GM18508 (cell line): ENCODE data around the gene ADAP2.
"Not testable (repeated sequence)": the region's sequence is repeated elsewhere in the genome, so short reads cannot be mapped to it uniquely, and the experiment has no call there.

Source experiments
- ATAC-seq: cut with Tn5 transposase; IDR thresholded peaks from one replicate; pipeline ENCODE4 v1.9.1; 2021; ENCODE audit warnings: moderate number of reproducible peaks; ENCODE audit not compliant: insufficient read depth, unreplicated experiment

ADAP2 gene

DNA sequence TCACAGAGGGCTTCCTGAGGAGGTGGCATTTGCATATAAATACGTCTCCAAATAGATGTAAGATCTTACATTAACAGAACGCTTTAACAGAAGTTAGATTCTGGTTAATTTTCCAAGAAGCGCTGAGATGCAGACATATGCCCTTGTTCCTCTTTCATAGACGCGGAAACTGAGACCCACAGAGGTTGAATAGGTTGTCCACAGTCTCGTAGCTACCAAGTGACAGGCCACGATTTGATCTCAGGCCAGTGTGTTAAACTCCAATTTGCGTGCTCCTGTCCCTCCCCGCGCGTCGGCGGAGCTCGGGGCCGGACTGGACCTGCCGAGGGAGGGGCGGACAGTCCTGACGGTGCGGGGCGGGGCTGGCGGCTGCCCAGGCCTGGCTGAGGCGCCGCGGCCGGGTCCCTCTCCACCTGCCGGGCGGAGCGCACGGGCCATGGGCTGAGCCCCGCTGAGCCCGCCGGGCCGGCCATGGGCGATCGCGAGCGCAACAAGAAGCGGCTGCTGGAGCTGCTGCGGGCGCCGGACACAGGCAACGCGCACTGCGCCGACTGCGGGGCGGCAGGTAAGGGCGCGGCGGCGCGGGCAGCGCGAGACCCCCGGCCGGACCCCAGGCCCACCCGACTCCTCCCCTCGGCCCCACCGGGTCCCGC is at the start of gene ADAP2:
TSS of gene ADAP2 (plus strand) at position 402 of the 653 bp plus-strand sequence. CDS start at position 472, 70 bp downstream.
- no peak for ATAC-seq

DNA sequence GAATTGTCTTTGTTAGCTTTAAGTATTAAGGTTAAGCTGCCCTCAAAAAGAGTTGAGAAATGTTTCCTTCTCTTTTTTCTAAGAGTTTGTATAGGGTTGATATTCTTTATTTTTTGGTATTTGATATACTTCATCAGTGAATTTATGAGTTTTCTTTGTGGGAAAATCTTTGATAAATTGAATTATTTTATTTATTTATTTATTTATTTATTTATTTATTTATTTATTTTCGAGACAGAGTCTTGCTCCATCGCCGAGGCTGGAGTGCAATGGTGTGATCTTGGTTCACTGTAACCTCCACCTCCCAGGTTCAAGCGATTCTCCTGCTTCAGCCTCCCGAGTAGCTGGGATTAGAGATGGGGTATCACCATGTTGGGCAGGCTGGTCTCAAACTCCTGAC is 35.6 kb upstream of the ADAP2 start:
- ATAC-seq, result no peak

- no peak for ATAC-seq
Observed at GRCh38 chr17:30894236-30894635, 27.5 kb upstream of the ADAP2 start.

GRCh38 chr17:30897311-30897710 is 24.4 kb upstream of the ADAP2 start:
- ATAC-seq, result no peak

DNA sequence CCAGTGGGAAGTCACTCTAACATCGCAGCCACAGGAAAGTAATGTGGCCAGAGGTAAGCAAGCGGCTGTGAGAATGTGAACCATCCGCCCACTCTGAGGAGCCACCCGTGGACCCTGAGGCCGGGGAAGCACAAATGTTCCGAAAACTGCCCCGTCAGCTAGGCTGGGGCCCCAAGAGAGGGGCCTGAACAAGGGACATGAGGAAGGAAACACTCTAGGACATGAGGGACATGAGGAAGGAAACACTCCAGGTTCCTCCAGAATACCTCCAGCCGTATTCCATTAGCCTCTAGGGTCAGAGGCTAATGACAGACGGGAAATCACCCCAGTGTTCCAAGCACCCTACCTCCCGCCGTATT is 16.0 kb upstream of the ADAP2 start:
- ATAC-seq, result no peak

DNA sequence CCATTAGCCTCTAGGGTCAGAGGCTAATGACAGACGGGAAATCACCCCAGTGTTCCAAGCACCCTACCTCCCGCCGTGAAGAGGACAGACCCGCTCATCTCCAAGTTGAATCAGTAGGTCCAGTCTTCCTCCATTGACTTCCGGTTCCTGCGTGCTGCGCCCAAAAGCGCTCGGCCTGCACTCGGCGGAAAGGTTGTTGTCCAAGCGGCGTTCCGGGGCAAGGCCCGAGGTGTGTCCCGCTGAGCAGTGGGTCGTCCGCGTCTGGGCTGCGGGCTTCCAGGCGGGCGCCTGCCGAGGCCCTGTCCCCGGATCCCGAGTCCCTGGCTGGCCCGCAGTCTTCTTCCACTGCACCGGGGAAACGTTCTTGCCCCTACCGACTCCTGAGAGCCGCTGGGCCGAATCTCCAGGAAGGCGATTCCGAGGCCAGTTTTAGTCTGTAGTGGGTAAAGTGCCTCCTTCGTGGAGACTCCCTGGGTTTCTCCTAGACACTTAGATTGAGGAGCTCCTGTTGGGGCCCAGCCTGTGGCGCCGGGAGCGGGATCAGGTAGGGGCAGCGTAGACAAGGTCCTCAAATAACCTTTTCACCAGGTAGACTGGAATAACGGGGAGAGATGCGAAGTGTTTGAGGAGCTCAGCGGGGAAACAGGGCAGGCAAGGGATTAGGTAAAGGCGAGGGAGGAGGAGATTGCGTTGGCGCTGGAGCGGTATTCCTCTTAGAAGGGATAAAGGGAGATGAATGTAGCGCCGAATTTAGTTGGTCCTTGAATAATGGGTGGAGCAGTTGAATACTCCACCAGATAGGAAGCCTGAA is 15.4 kb upstream of the ADAP2 start, which contains the start of gene TEFM:
TSS of gene TEFM (minus strand) at position 138 of the 811 bp plus-strand sequence. CDS start at position 98, 40 bp downstream.
- ATAC-seq, result no peak

- ATAC-seq, result no peak
Observed at GRCh38 chr17:30908717-30909420, 12.9 kb upstream of the ADAP2 start.

GRCh38 chr17:30910151-30910550 is 11.6 kb upstream of the ADAP2 start:
- not testable (repeated sequence) for ATAC-seq

DNA sequence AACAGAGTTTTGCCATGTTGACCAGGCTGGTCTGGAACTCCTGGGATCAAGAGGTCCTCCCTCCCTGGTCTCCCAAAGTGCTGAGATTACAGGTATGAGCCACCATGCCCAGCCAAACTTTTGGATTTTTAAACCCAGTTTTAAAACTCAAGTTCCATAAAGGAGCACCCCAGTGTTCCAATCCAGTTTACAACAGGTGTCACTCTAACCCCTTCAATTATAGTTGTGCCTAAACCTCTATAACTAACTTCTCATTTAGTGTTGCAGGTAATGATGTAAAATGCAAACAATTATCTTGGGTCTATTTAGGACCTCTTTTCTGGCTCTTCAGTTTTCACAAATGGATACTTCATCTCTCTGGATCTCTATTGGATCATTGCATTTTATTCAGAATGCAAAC is 7.8 kb upstream of the ADAP2 start:
- no peak for ATAC-seq

DNA sequence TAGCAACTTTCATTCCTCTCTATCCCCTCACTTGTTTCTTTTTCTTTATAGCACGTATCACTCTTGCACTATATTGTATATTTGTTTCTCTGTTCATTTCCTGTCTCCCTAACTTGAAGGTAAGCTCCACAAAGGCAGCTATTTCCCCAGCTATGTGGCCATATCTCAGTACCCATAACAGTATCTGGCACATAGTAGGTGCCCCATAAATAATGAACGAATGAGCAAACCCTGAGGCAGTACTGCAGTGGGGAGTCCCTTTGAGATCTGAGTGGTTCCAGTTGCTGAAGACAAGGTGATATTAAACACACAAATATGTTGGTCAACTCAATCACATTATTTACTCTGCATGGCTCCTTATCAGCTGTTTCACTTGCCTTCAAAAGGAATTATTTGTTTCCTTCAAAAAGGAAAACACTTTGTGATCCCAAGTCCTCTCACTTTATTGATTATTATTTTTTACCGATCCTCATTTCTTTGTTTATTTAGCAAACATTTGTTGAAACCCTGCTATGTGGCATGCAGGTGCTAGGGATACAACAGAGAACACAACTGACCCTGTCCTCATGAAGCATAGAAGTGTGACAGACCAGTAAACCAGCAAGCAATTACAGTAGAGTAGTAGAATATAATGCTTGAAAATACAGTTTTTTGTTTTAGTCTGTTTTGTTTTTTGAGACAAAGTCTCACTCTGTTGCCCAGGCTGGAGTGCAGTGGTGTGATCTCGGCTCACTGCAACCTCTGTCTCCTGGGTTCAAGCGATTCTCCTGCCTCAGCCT is 5.7 kb upstream of the ADAP2 start:
- no peak for ATAC-seq

- ATAC-seq, result no peak
Observed at GRCh38 chr17:30917050-30917449, 4.7 kb upstream of the ADAP2 start.

DNA sequence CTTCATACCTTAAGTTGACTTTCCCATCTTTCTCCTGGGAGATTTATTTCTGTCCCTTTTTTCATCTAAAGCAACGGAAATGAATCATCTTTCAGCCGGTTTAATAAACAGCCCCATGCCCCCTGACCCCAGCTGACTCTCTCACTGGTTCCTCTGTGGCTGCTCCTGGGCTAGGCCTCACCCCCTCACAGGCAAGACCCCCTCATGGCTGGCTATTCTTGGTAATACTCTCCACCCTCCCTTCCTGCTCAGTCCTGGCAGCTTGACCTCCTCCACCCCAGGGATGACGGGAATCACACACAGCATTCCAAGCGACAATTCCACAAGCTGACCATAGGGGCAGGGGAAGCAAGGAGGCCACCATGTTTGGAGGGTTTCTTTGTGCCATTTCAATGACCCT is 1.5 kb upstream of the ADAP2 start:
- no peak for ATAC-seq

DNA sequence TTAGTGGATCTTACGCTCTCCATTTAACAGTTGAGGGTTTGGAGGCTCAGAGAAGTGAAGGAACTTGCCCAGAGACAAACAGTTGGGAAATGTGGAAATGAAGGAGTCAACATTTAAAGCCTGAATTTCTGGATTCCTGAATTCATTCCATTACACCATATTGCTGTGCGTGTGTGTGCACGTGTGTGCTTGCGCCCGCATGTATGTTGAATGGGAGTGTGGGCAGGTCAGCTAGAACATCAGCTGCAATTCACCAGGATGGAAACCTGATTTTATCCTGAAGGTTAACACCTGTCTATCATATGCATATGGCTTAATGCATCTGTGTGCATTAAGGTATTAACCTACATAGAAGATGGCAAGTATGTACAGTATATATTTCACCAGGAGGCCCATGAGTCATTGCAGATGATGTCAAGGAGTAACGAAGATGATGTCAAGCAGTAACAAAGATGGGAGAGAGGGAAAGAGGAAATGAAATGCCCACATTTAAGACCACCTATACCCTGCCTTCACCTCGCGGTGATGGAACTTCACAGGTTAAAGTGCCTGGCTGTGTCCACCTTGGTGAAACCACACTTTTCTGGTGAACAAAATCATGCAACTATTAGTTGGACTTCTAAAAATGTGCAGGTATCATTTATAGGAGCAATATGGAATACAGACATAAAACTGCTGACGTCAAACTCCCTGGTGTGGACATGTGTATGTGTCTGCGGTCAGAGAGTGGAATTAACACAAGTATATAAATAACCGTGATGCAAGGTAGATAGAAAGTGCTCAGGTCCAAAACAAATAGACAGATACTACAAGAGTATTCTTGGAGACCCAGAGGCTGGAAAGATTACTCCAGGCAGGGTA is 832 bp upstream of the ADAP2 start:
- ATAC-seq, result no peak

DNA sequence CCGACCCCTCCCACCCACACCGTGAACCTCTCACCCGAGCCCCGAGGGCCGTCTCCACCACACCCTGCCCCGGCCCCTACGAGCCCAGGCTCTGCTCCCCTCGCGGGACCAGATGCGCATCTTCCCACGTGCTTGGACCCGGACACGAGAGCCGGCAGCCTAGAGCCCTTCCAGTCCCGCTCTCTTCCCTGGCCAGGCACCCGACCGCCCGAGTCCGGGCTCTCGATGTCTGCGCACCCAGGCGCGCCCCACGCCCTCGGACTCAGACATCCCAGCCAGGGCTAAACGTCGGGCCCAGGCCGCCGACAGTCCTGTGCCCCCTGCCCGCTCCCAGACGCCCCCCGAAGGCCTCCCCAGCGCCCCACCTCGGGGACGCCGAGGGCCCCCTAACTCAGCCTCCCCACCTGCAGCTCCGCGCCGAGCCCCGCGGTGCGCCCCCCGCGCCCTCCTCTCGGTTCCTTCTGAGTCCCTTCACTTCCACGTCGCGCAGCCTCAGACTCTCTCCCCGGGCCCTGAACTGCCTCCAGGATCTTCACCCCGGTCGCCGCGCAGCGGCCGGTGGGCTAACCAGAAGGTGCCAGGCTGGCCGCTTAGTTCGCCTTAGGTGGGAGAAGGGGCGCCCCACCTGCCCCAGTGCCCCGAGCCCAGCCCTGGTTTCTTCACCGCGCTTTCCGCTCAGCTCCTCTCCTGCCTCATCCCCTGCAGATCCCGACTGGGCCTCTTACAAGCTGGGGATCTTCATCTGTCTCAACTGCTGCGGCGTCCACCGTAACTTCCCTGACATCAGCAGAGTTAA is 688 bp downstream of the ADAP2 start:
- ATAC-seq, result no peak

- no peak for ATAC-seq
Observed at GRCh38 chr17:30924341-30924740, 2.6 kb downstream of the ADAP2 start.

DNA sequence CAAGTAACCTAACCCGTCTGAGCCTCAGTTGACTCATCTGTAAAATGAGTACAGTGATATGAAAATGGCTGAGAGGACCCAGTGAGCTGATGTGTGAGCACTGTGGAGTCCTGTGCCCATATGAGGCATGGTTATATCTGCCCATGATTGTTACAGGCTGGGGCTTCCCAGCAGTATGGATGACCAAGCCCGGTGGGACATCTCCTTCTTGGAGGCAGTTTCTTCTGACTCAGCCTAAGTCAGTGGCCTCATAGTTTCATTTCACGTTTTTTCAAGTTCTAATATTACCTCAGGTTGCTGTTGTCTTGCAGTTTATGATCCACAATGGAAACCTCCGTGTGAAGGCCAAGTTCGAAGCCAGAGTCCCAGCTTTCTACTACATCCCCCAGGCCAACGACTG is 4.8 kb downstream of the ADAP2 start:
- ATAC-seq, result no peak

- ATAC-seq, result no peak
Observed at GRCh38 chr17:30927756-30928155, 6.0 kb downstream of the ADAP2 start.

DNA sequence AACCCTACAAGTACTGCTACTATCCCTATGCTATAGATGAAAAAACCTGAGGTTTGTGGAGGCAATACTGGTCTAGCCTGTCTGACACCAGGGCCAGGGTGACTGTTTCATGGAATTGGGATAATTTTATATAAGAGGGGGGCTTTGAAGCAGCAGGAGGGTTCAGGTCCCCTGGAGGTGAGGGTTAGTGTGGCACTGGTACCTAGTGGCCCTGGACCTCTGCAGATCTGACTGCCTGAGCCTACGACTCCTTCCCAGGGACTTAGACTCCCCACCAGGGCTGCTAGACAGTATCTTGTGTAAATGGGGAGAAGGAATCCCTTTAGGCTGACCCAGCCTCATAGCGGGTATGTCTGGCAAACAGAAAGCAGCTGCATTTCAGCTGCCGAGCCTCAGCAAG is 6.8 kb downstream of the ADAP2 start:
- no peak for ATAC-seq
